GM04503 (cell line): ENCODE data around the gene SNORC.
"Not testable (repeated sequence)": the region's sequence is repeated elsewhere in the genome, so short reads cannot be mapped to it uniquely, and the experiment has no call there.

Experiments used
- DNase-seq: peaks from one replicate; pipeline ENCODE4 v3.0.0-alpha.2; 2012; ENCODE audit warnings: low read depth

SNORC gene

DNA sequence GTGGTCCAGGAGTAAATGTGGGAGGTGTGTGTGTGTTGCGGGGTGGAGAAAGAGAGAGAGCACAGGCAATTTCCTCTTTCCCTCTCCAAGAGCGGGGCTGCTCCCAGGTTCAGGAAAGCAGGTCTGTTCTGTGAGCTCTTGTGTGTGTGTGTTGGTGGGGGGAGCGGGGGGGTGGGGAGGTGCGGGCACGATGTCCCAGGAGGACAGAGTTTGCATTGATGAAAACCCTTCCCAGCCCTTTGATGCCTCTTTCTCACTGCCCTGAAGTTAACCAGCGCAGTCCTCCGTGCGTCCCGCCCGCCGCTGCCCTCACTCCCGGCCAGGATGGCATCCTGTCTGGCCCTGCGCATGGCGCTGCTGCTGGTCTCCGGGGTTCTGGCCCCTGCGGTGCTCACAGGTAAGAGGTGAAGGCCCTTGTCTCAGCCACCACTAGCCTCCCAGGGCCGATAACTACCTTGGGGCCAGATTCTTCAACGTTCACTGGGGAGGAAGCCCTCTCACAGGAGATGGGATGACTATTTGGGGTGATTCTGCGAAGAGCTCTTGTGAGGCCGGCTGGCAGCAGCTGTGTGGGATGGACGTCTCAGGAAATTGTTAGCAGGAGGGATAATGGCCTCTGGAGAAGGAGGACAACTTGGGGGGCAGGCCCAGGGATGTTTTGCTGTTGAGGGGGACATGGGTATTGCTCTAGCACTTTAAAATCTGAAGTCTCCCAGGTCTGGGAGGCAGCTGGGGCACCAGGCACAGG is at the start of gene SNORC:
Gene SNORC (plus strand): TSS at position 247 of the 748 bp plus-strand sequence. CDS start 78 bp downstream, at position 325.
- no peak for DNase-seq

DNA sequence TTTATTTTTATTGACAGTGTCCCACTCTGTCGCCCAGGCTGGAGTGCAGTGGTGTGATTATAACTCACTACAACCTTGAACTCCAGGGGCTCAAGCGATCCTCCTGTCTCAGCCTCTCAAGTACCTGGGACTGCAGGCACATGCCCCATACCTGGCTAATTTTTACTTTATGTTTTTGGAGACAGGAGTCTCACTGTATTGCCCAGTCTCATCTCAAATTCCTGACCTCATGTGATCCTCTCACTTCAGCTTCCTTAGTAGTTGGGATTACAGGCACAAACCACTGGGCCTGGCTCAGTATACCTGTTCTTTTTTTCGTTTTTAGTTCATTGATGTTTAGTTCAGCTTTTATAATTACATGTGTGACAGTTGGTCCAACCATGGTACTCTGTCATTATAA is 40.1 kb upstream of the SNORC start:
- no peak for DNase-seq

DNA sequence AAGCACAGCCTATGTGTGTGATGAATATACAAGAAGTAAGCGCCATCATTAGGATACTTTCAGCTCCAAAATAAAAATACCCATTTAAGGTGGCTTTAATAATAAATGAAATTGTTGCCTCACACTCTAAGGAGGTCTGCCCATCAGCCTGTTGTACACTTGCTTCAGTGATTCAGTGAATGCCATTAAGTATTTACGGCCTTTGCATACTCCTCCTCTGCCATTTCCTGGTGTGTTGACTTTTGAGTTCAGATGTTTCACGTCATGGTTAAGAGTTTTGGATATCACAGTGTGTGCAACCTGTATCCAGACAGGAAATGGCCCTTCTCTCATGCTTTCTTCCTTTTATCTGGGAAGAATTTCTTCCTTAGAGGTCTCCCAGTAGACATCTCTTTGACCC is 38.6 kb upstream of the SNORC start:
- no peak for DNase-seq

DNA sequence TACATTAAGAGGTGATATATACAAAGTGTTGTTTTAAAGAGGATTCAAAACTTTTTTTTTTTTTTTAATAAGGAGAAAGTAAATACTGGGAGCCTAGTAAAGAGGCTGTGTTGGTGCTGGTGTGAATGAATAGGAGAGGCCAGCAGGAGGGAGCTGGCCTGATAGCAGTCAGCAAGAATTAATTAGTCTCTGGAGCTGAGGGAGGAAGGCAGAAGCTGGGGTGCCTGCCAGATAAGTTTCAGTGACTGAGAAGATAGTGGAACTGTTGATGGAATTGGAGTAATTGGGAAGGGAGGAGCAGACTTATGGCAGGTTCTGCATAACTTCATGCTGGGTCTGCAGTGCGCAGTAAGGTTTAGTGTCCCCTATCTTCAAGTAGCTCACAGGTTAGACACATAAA is 36.2 kb upstream of the SNORC start:
- no peak for DNase-seq

DNA sequence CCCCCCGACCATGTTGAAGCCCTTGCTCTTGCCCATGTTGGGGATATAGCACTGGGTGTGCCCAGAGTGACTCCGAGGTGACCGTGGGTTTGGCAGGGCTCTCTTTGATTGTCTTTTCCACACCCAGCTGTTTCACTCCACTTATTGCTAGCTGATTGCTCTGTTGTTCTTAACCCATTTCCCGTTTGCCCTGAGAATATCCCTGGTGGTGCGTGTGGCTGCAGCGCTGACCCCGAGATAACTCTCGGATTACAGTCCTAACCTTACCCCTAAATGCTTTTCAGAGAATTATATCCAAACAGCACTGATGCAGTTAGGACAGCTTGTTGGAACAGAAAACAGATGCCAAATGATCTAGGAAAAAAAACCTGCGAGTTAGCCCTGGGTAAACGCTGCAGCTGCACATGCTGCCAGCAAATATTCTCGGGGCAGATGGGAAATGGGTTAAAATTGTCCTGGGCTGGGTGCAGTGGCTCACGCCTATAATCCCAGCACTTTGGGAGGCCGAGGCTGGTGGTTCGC is 34.3 kb upstream of the SNORC start:
- DNase-seq = no peak

DNA sequence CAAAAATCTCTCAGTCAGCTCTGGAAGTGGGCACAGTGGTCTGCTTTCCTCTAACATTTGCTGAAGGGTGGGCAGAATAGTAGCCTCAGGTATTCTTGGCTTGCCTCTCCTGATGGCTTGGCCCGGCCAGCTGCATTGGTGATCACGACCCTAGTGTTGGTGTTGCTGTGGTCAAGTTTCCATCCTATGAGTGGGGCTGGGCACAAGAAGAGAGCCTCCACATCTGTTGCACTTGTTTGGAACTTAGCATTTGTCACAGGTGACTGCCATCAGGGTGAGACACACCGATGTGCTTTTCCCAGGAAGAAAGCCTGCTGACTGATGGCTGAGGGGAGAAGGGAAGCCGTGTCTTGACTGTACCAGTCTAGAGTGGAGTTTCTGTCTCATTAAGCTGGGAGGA is 33.1 kb upstream of the SNORC start:
- DNase-seq = no peak

DNA sequence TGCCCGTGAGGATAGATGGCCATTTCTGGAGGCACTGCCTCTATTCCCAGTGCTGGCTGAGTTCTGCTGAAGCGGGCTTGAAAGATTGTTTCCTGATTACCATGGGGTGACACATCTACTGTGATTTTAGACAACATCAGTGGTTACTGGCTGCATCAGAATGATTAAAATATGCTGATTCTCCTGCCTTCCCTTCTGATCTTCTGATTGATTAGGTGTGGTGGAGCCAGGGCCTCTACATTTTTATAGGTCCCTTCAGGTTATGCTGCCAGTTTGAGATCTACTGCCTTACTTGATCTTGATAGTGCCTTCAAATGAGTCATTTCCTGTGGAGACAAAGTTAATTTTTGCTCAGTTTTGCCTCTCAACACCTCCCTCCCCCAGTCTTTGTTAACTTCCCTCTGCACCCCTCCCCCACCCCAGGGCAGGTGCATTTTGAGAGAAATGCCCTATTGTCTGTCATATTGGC is 31.6 kb upstream of the SNORC start:
- DNase-seq = no peak

DNA sequence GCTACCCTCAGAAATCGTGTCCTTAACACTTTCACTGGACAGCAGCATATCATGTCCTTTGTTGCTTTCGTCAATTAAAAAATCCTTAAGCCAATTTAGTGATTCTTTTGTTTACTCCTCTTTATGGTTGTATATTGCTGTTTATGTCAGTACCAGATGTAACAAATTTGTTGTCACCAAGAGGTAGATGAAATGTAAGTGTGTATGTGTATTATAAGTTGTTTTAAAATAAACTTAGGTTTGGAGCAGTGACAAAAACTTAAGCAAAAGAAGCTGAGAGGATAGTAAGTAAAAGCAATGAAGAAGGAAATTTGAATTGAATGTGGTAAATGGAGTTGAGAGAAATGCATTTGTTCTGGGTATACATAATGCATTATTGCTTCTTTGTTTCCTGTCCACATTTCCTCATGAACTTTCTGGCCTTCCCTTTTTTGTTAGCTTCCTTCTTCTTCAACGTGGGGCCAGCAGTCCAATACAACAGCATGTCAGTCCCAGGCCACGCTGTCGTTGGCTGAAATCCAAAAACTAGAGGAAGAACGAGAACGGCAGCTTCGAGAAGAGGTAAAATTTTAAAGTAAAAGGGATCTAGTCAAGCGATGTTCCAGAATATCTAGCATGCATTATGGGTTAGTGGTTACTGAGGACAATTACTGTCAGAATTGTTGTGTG is 30.5 kb upstream of the SNORC start:
- DNase-seq = no peak

DNA sequence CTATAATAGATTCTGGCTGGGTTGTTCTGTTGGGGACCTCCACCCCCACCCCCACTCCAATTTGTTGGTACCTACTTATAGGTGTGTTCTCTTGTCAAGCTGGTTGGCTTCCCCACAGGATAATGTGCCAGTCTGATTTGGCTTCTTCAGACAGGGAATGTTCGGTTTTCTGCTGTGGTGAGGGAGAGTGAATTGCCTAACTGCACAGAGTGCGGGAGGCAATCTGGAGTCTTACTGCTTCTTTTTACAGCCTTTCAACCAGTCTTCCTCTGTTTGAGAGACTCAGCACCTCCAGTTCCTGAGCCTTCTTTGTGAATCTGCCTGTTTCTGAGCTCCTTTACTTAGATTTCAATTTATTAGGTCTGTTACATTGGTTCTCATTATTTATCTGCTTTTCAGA is 27.4 kb upstream of the SNORC start:
- no peak for DNase-seq

DNA sequence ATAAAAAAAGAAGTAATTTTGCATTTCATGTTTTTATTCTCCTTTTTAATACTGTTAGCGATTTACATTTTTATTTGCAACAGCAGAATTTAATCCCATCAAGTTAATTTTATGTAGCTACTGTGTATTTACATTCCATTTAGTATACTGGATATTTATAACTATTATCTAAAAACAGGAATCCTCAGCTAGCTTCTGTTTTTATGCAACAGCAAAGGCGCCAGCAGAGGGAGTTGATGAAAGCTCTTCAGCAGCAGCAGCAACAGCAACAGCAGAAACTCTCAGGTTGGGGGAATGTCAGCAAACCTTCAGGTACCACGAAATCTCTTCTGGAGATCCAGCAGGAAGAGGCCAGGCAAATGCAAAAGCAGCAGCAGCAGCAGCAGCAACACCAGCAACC is 26.2 kb upstream of the SNORC start:
- DNase-seq = no peak

DNA sequence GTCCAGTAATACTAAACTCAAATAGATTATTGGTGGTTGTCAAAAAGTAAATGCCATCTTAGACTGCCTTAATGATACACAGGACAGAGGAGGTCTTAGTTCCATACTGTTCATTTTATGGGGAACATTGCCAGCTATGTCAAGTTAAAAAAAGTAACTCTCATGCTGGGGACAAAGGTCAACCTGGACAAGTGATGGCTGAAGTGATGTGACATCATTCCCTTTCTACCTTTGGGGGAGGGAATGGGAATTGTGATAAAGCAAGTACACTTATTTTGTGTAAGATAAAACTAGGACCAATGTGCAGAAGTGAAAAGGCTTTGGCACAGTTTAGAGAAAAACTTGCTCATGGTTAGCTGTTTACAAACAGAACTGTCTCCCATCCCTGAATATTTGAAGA is 24.0 kb upstream of the SNORC start:
- no peak for DNase-seq

DNA sequence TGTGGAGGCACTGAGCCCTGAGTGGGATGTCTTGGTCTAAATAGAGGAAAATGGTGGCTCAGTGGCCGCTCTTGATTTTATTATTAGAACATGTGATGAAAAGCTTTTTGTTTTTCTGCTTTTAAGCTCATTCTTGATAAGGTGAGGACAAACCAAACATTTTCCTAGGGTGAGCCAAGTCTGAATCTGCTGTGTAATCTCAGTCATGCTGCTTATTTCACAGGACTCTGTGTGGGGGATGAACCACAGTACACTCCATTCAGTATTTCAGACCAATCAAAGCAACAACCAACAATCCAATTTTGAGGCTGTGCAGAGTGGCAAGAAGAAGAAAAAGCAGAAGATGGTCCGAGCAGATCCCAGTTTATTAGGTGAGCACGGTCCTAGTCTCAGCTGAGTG is 20.0 kb upstream of the SNORC start:
- no peak for DNase-seq

DNA sequence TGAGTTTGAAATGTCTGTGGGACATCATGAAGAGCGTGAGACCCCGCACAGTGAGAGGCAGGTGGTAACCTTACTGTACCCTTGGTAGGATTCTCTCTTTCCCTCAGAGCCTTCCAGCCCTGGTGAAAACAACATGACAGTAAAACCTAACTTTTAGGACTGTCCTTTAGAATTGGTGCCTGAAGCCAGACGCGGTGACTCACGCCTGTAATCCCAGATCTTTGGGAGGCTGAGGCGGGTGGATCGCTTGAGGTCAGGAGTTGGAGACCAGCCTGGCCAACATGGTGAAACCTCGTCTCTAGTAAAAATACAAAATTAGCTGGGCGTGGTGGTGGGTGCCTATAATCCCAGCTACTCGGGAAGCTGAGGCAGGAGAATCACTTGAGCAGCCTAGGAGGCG is 18.0 kb upstream of the SNORC start:
- not testable (repeated sequence) for DNase-seq

DNA sequence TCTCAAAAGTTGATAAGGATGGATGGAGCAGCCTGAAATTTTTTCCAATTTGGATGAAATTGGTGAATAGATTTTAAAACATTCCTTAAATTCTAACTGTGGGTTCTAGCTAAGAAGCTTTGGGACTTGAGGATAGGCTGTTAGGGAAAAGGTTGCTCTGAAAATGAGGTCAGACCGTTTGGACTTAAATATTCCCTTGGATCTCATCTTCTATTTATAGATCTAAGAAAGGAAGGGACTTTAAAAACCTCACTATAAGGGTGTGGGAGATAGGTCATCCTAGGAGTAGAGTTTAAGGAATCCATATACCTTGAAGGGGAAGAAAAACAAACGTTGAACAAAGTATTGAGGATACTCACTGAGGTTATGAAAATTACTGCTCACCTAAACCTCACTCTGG is 17.4 kb upstream of the SNORC start:
- DNase-seq = no peak

DNA sequence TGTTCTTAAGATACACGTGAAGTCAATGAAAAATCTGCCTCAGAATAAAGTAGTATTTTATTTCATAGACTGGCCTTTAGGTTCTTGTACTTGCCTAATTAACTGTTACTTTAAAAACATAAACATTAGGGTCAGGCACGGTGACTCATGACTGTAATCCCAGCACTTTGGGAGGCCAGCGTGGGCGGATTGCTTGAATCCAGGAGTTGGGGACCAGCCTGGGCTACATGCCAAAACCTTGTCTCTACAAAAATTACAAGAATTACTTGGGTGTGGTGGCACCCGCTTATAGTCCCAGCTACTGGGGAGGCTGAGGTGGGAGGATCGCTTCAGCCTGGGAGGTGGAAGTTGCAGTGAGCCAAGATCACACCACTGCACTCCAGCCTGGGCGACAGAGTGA is 16.0 kb upstream of the SNORC start:
- DNase-seq = peak; percentile 18

DNA sequence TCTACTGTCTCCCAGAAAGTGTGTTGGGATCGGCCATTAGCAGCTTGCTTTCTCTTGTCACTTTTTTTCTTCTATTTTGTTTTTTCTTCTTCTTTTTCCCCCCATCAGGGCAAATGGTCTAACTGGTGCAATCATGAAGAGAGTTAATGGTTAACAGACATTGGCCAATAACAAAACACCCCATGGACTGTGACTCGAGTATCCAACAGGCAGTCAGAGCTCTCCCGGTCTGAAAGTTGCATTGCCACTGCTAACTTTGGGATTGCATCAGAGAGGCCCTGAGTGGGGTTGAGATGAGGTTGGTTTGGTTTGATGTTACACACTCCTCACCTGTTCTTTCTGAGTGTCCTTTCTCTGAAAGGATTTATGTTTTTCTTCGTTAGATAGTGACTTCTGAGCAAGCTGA is 12.9 kb upstream of the SNORC start:
- no peak for DNase-seq

DNA sequence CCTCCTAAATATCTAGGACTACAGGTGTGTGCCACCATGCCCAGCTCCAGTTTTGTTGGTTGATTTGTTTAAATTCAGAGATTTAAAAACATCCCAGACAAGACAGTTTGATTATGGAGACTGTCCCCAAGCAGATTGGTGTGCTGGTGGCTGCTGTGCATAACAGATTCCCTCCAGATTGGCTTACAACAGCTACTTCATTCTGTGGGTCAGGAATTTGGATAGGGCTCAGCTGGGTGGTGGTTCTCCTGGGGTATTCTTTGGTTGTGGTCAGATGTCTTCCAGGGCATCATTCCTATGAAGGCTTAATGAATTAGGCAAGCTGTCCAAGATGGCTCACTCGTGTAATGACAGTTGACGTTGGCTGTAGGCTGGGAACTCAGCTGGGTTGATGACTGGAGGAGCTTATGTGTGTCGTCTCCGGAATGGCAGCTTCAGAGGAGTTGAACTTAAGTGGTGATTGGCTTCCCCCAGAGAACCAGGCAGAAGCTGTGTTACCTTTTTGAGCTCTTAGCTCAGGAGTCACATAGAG is 10.6 kb upstream of the SNORC start:
- no peak for DNase-seq

DNA sequence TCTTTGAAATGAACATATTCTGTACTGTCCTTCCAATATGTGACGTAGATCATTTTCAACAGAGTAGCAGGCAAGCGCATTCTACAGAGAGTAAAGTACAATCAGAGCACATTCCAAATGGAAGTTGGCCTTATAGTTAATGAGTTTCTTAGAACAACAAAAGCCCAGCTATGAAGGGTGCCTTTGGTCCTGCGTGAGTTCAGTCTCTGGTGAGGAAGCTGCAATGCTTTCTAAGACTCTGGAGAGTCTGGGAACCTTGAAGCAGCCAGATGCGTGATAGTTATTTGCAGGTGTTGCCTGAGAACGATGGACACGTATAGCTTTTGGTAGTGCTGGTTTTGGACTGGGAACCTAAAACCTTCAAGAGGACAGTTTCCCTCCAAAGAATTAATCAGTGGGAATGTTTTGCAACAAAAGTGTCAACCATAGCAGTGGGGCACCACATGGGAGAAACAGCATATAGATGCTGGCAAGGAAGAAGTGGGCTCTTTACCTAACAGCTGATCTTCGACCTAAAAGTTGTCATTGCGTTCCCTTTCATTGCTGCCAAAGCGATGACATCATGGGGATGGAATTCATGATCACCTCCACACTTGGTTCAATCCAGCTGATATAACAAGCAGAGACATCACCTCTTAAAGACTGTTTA is 9.3 kb upstream of the SNORC start:
- DNase-seq = no peak

DNA sequence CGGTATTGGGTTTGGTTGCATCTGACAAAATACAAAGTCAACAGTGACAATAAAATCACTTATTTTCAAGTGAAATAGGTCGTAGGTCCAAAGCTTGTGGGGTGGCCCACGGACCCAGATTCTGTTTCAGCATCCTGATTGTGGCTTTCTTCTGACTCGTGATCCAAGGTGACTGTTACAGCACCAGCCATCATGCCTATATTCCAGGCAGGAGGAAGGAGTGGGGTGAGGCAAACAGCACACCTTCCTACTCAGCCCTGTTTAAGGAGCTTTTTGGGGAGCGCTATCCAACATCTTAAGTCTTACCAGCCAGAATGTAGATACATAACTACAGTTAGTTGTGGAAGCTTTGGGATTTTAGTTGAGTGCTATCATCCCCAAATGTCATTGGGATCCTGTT is 8.7 kb upstream of the SNORC start:
- no peak for DNase-seq

DNA sequence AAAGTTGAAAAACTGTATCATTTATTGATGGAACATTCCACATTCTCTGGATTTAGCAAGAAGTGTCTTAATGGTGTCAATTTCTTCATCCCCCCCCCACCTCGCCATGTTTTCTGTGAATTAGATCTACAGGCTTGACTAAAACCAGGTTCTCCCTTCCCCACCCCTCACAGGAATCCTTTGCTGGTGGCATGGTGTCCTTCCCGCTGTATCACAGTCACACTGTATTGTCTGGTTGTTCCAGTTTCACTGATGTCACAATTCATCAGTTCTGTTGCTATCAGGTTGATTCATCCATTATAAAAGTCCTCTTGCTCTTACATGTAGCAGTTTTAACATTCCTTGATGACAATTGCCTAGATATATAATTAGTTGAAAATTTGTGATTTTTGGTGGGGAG is 6.1 kb upstream of the SNORC start:
- DNase-seq = no peak

DNA sequence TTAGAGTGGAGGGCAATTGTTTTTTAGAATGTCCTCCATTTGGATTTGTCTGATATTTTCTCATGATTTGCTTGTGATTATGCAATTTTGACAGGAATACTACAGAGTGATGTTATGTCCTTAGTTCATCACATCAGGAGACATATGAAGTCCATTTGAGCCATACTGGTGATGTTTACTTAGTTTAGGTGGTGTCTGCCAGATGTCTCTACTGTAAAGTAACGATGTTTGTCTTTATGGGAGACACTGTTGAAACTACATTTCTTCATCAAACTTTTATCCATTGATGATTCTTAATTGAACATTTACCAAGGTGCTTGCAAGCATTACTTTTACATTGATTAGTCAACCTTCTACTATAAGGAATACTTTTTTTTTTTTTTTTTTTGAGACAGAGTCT is 4.9 kb upstream of the SNORC start:
- DNase-seq = no peak

DNA sequence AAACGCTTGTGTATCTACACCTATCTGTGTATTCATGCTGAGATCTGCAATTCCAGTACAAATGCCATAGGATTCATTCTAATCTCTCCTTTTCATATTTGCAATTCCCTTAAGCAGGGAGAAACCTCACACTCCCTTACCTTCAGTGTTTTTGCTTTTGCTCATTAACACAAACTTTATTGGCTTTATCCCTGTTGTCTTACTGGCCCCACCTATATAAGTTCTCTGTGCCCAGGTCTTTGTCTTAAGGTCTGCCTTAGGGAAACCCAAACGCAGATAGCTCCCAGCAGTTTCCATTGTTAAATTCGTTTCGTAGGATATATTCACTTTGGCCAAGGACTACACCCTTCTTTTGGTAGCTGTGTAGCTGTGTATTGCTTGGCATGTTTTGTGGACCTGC is 4.0 kb upstream of the SNORC start:
- DNase-seq = no peak
